Umbilical cord (tissue), 2 donors: ENCODE results near the gene SMG7. TPM values are rescaled to one million over a fixed set of nuclear protein-coding genes. Genes with fewer than 3 reads are reported as not detected.

ENCODE experiments used
- DNase-seq: peaks from one replicate; pipeline ENCODE4 v3.0.0-alpha.2; 2015; ENCODE audit warnings: low spot score
- total RNA-seq: library from RNA; depleted of rRNA; stranded (reverse); fragments of >200 nt; gene quantifications from one replicate; pipeline ENCODE4 v1.2.3, GENCODE V29; 2014; ENCODE audit warnings: low replicate concordance; ENCODE audit not compliant: insufficient read depth

The SMG7 gene
- total RNA-seq, 1 donor from 2014 or later = 27.2 TPM

- peak; percentile 80 for DNase-seq
These were observed 1.9 kb upstream of the SMG7 start for GRCh38 chr1:183470147-183470960.

- peak; percentile 88 for DNase-seq
These were observed 1.1 kb upstream of the SMG7 start for GRCh38 chr1:183470961-183471742.

- peak; percentile 100 for DNase-seq
These were observed 384 bp upstream of the SMG7 start for GRCh38 chr1:183471743-183472487.

GRCh38 chr1:183473217-183473536 lies 878 bp downstream of the SMG7 start:
- no peak for DNase-seq

- no peak for DNase-seq
These were observed 3.8 kb downstream of the SMG7 start for GRCh38 chr1:183476081-183476480.

GRCh38 chr1:183477986-183478781 lies 5.9 kb downstream of the SMG7 start:
- no peak for DNase-seq

GRCh38 chr1:183480971-183481441 lies 8.7 kb downstream of the SMG7 start:
- no peak for DNase-seq

- DNase-seq = no peak
These were observed 10.9 kb downstream of the SMG7 start for GRCh38 chr1:183483224-183483623.

- DNase-seq = no peak
These were observed 12.0 kb downstream of the SMG7 start for GRCh38 chr1:183484254-183484653.

- DNase-seq = no peak
These were observed 12.6 kb downstream of the SMG7 start for GRCh38 chr1:183484851-183485250.

- DNase-seq = no peak
These were observed 15.6 kb downstream of the SMG7 start for GRCh38 chr1:183487674-183488442.

- DNase-seq = no peak
These were observed 18.6 kb downstream of the SMG7 start for GRCh38 chr1:183490932-183491331.

GRCh38 chr1:183493540-183494245 lies 21.4 kb downstream of the SMG7 start:
- no peak for DNase-seq

GRCh38 chr1:183495420-183495819 lies 23.1 kb downstream of the SMG7 start:
- no peak for DNase-seq

- DNase-seq = no peak
These were observed 24.9 kb downstream of the SMG7 start for GRCh38 chr1:183497218-183497617.

- DNase-seq = no peak
These were observed 26.2 kb downstream of the SMG7 start for GRCh38 chr1:183498342-183498991.

GRCh38 chr1:183505454-183506089 lies 33.3 kb downstream of the SMG7 start:
- DNase-seq = no peak

GRCh38 chr1:183506561-183506960 lies 34.3 kb downstream of the SMG7 start:
- no peak for DNase-seq

GRCh38 chr1:183508694-183509093 lies 36.4 kb downstream of the SMG7 start:
- no peak for DNase-seq
